HEK293 (cell line): ENCODE results near the gene DNAJC4.

Experiments used
- CTCF ChIA-PET: fragments of 350-600 bp; formaldehyde crosslinking; extraction: SDS; loops from one replicate; lab custom pipeline; 2021; ENCODE audit warnings: antibody characterized with exemption; lab: Yijun Ruan, JAX
- POLR2A ChIA-PET: fragments of 300-600 bp; formaldehyde crosslinking; extraction: SDS; loops from one replicate; lab custom pipeline; 2020; ENCODE audit warnings: antibody characterized with exemption, inconsistent platforms; lab: Yijun Ruan, JAX
- H3K27ac ChIP-seq: fragments of 200-500 bp; sonication (Bioruptor generic); 2 replicates; pipeline ENCODE4 v1.5.1; 2014; ENCODE audit warnings: low read depth, low read length, control low read depth, inconsistent platforms; ENCODE audit errors: extremely low read depth
- H3K36me3 ChIP-seq, 2 experiments: fragments of 200-500 bp in 1 of 2; sonication (Bioruptor generic) in 1 of 2; 1 replicate in 1 of 2; 2 replicates in 1 of 2; pipeline ENCODE4 v1.5.1; 2014 to 2017; ENCODE audit warnings: inconsistent platforms in 2 of 2, low read length in 2 of 2; ENCODE audit not compliant: control insufficient read depth in 2 of 2, insufficient read depth in 1 of 2
- H3K4me1 ChIP-seq: fragments of 200-500 bp; sonication (Bioruptor generic); 2 replicates; pipeline ENCODE4 v1.5.1; 2014; ENCODE audit warnings: mild to moderate bottlenecking, low read length, inconsistent platforms; ENCODE audit not compliant: control insufficient read depth, insufficient read depth
- H3K4me3 ChIP-seq: 2 replicates; pipeline ENCODE4 v1.5.1; 2011; ENCODE audit warnings: low read depth, mild to moderate bottlenecking, control low read depth, low read length, moderate library complexity
- H3K9me3 ChIP-seq: fragments of 200-500 bp; sonication (Bioruptor generic); 2 replicates; pipeline ENCODE4 v1.5.1; 2014; ENCODE audit warnings: low read depth, low read length, inconsistent platforms; ENCODE audit not compliant: control insufficient read depth, insufficient read depth
- GLI2 ChIP-seq: fragments of 450-650 bp; formaldehyde crosslinking; IDR thresholded peaks from 2 replicates; pipeline ENCODE4; 2017; ENCODE audit warnings: missing biosample characterization, missing genetic modification characterization, low read depth, borderline replicate concordance
- GLIS2 ChIP-seq: fragments of 450-650 bp; formaldehyde crosslinking; IDR thresholded peaks from 2 replicates; pipeline ENCODE4 v1.5.1; 2016; ENCODE audit warnings: missing biosample characterization, missing genetic modification characterization
- IKZF3 ChIP-seq: fragments of 450-650 bp; IDR thresholded peaks from 2 replicates; pipeline ENCODE4 v1.5.0; 2018; ENCODE audit warnings: missing biosample characterization, mild to moderate bottlenecking, missing genetic modification characterization, moderate library complexity
- KLF8 ChIP-seq: fragments of 450-650 bp; formaldehyde crosslinking; IDR thresholded peaks from 2 replicates; pipeline ENCODE4 v1.5.1; 2016; ENCODE audit warnings: missing biosample characterization, missing genetic modification characterization
- WT1 ChIP-seq: fragments of 450-650 bp; formaldehyde crosslinking; IDR thresholded peaks from 2 replicates; pipeline ENCODE4 v1.5.1; 2016; ENCODE audit warnings: missing biosample characterization, missing genetic modification characterization
- YY2 ChIP-seq: fragments of 450-650 bp; formaldehyde crosslinking; IDR thresholded peaks from 2 replicates; pipeline ENCODE4 v1.5.1; 2016; ENCODE audit warnings: missing biosample characterization, missing genetic modification characterization
- ZEB2 ChIP-seq: fragments of 450-650 bp; formaldehyde crosslinking; IDR thresholded peaks from 2 replicates; pipeline ENCODE4 v1.5.1; 2016; ENCODE audit warnings: missing biosample characterization, missing genetic modification characterization
- ZFHX2 ChIP-seq: fragments of 450-650 bp; formaldehyde crosslinking; conservative IDR thresholded peaks from 2 replicates; pipeline ENCODE4 v1.5.1; 2016; ENCODE audit warnings: missing biosample characterization, missing genetic modification characterization
- ZFP69B ChIP-seq: fragments of 450-650 bp; formaldehyde crosslinking; IDR thresholded peaks from 2 replicates; pipeline ENCODE4 v1.5.1; 2016; ENCODE audit warnings: missing biosample characterization, missing genetic modification characterization
- ZNF274 ChIP-seq, 2 experiments: fragments of 200-500 bp in 1 of 2; fragments of 450-650 bp in 1 of 2; sonication (Bioruptor generic) in 1 of 2; formaldehyde crosslinking in 1 of 2; IDR thresholded peaks; 2 replicates each; pipeline versions ENCODE4 v1.5.1 to v1.6.1; 2014 to 2016; ENCODE audit warnings: borderline replicate concordance in 1 of 2, inconsistent platforms in 1 of 2, low read length in 1 of 2, missing biosample characterization in 1 of 2, missing genetic modification characterization in 1 of 2
- ZNF473 ChIP-seq: fragments of 450-650 bp; formaldehyde crosslinking; IDR thresholded peaks from 2 replicates; pipeline ENCODE4 v1.5.1; 2017; ENCODE audit warnings: missing biosample characterization, missing genetic modification characterization
- ZNF48 ChIP-seq: fragments of 450-650 bp; formaldehyde crosslinking; IDR thresholded peaks from 2 replicates; pipeline ENCODE4 v1.5.1; 2016; ENCODE audit warnings: missing biosample characterization, missing genetic modification characterization
- ZNF549 ChIP-seq: fragments of 450-650 bp; IDR thresholded peaks from 2 replicates; pipeline ENCODE4 v1.5.1; 2018; ENCODE audit warnings: missing biosample characterization, missing genetic modification characterization, mild to moderate bottlenecking, inconsistent platforms, moderate library complexity
- ZNF624 ChIP-seq: fragments of 450-650 bp; formaldehyde crosslinking; IDR thresholded peaks from 2 replicates; pipeline ENCODE4 v1.5.1; 2017; ENCODE audit warnings: missing biosample characterization, missing genetic modification characterization
- ZNF837 ChIP-seq: fragments of 450-650 bp; formaldehyde crosslinking; IDR thresholded peaks from 2 replicates; pipeline ENCODE4 v1.5.1; 2016; ENCODE audit warnings: missing biosample characterization, missing genetic modification characterization
- ZSCAN23 ChIP-seq: fragments of 450-650 bp; formaldehyde crosslinking; IDR thresholded peaks from 2 replicates; pipeline ENCODE4 v1.5.1; 2016; ENCODE audit warnings: missing biosample characterization, missing genetic modification characterization
- TF ChIP-seq, protein P1 (sequence below): fragments of 450-650 bp; formaldehyde crosslinking; IDR thresholded peaks from 2 replicates; pipeline ENCODE4 v1.5.1; 2016; ENCODE audit warnings: missing biosample characterization, missing genetic modification characterization
- TF ChIP-seq, protein P2 (sequence below): fragments of 450-650 bp; formaldehyde crosslinking; IDR thresholded peaks from 2 replicates; pipeline ENCODE4 v1.5.1; 2016; ENCODE audit warnings: missing biosample characterization, missing genetic modification characterization
- TF ChIP-seq, protein P3 (sequence below): fragments of 450-650 bp; formaldehyde crosslinking; IDR thresholded peaks from 2 replicates; pipeline ENCODE4 v1.5.1; 2016; ENCODE audit warnings: missing biosample characterization, missing genetic modification characterization

DNAJC4 gene

DNA sequence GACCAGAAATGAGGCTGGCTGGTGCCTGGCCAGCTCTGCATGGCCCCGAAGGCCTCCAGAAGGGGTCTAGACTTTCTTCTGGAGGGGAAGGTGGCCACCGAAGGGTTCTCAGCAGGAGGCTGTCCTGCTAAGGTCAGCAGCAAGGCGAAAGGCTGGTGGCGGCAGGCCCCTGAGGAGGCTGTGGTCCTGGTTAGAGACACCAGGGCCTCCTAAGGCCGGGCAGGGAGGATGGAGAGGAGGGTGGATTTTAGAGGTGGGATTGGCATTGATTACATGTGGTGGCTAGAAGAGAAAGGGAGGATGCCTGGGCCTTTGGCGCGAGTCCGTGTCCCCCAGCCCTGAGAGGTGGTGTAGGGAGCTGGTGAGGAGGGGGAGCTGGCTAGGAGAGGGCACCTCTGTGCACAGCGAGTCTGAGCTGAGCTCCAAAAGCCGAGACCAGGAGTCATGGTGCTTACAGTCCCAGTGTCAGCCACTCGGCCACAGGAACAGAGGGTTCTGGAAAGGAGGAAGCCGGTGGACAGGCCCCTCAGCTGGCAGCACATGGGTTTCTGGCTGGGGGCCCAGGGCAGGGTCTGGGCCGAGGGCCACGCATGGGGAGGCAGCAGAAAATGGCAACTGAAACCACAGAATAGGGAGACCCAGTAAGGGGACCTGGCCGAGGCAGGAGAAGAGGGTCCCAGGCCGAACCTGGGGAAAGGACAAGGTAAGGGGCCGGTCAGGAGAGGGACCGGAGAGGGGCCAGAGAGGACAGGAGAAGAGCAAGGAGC, 21.4 kb upstream of the DNAJC4 start (continued):
- TF ChIP-seq ZEB2, result no peak
- TF ChIP-seq ZNF549 (tag by site-specific recombination), result no peak
- no peak for TF ChIP-seq ZNF48 (tag by site-specific recombination)
- TF ChIP-seq ZSCAN23 (tag by site-specific recombination), result no peak
- TF ChIP-seq ZNF473, result no peak
- TF ChIP-seq ZNF274 (IDR thresholded peaks at IDR 0.05; ENCODE audit: low read length), result no peak
- no peak for TF ChIP-seq ZNF274 (tag by site-specific recombination; IDR thresholded peaks at IDR 0.05; ENCODE audit: borderline replicate concordance)
- TF ChIP-seq ZNF837 (tag by site-specific recombination), result no peak

DNA sequence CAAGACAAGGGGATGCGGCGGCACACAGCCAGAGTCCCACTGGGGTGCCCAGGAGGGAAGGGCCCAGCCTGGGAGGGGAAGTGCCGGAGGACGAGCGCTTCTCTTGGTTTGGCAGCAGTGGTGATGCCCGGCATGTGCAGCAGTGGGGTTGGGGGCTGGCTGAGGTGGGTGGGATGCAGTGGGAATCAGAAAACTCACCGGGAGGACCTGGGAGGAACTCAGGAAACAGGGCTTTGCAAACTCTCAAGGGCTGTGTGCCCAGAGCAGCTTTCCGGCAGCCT, 20.8 kb upstream of the DNAJC4 start:
- no peaks in the 10 kb centered on the region for H3K9me3 ChIP-seq
- H3K4me3 ChIP-seq, result no peak overlapping the region
- H3K36me3 ChIP-seq, result peaks cover 0 to 27% of the 10 kb centered on the region in 2 experiments; a peak in 2 of 3 replicates
- no peak overlapping the region for H3K27ac ChIP-seq
- TF ChIP-seq ZFP69B (tag by site-specific recombination) (no peak), YY2 (tag by site-specific recombination) (no peak), ZNF624 (tag by site-specific recombination) (no peak), IKZF3 (tag by site-specific recombination) (no peak), WT1 (tag by site-specific recombination) (no peak), GLIS2 (tag by site-specific recombination) (no peak), KLF8 (no peak), GLI2 (tag by site-specific recombination) (no peak), ZFHX2 (no peak)
- TF ChIP-seq, protein P1, sequence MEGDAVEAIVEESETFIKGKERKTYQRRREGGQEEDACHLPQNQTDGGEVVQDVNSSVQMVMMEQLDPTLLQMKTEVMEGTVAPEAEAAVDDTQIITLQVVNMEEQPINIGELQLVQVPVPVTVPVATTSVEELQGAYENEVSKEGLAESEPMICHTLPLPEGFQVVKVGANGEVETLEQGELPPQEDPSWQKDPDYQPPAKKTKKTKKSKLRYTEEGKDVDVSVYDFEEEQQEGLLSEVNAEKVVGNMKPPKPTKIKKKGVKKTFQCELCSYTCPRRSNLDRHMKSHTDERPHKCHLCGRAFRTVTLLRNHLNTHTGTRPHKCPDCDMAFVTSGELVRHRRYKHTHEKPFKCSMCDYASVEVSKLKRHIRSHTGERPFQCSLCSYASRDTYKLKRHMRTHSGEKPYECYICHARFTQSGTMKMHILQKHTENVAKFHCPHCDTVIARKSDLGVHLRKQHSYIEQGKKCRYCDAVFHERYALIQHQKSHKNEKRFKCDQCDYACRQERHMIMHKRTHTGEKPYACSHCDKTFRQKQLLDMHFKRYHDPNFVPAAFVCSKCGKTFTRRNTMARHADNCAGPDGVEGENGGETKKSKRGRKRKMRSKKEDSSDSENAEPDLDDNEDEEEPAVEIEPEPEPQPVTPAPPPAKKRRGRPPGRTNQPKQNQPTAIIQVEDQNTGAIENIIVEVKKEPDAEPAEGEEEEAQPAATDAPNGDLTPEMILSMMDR (tag by site-specific recombination), result no peak
- TF ChIP-seq, protein P2, sequence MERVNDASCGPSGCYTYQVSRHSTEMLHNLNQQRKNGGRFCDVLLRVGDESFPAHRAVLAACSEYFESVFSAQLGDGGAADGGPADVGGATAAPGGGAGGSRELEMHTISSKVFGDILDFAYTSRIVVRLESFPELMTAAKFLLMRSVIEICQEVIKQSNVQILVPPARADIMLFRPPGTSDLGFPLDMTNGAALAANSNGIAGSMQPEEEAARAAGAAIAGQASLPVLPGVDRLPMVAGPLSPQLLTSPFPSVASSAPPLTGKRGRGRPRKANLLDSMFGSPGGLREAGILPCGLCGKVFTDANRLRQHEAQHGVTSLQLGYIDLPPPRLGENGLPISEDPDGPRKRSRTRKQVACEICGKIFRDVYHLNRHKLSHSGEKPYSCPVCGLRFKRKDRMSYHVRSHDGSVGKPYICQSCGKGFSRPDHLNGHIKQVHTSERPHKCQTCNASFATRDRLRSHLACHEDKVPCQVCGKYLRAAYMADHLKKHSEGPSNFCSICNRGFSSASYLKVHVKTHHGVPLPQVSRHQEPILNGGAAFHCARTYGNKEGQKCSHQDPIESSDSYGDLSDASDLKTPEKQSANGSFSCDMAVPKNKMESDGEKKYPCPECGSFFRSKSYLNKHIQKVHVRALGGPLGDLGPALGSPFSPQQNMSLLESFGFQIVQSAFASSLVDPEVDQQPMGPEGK (tag by site-specific recombination), result no peak
- TF ChIP-seq, protein P3, sequence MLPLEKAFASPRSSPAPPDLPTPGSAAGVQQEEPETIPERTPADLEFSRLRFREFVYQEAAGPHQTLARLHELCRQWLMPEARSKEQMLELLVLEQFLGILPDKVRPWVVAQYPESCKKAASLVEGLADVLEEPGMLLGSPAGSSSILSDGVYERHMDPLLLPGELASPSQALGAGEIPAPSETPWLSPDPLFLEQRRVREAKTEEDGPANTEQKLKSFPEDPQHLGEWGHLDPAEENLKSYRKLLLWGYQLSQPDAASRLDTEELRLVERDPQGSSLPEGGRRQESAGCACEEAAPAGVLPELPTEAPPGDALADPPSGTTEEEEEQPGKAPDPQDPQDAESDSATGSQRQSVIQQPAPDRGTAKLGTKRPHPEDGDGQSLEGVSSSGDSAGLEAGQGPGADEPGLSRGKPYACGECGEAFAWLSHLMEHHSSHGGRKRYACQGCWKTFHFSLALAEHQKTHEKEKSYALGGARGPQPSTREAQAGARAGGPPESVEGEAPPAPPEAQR (tag by site-specific recombination), result no peak
- 0 out of 2 replicates have a peak, but pooled peaks cover 2% of the 10 kb centered on the region for H3K4me1 ChIP-seq
- CTCF ChIA-PET, result interaction anchor here (0.7 kb wide), 1 partner anchor 1519 kb away, joined by 3 read pairs; no protein-coding TSS in a partner anchor
- POLR2A ChIA-PET, result interaction anchor here (0.9 kb wide), 1 partner anchor 10 kb away, joined by 3 read pairs; no protein-coding TSS in a partner anchor
